Liver (tissue), 3 donors: ENCODE measurements around the gene ALG1L2.
"Not testable (repeated sequence)": the region's sequence is repeated elsewhere in the genome, so short reads cannot be mapped to it uniquely, and the experiment has no call there.

ENCODE experiments used
- ATF3 ChIP-seq: IDR thresholded peaks from 2 replicates; pipeline ENCODE4 v1.6.1; 2016; ENCODE audit warnings: antibody characterized with exemption
- EGR1 ChIP-seq, 2 donors: IDR thresholded peaks; 2 replicates each; pipeline ENCODE4 v1.6.1; 2016 to 2018; ENCODE audit warnings: antibody characterized with exemption in 2 of 2, low read depth in 2 of 2
- FOXA1 ChIP-seq: IDR thresholded peaks from 2 replicates; pipeline ENCODE4 v1.6.1; 2016; ENCODE audit warnings: antibody characterized with exemption
- GABPA ChIP-seq, 2 donors: IDR thresholded peaks in 1 of 2; conservative IDR thresholded peaks in 1 of 2; 2 replicates each; pipeline ENCODE4 v1.6.1; 2016; ENCODE audit warnings: antibody characterized with exemption in 2 of 2, mild to moderate bottlenecking in 1 of 2, moderate library complexity in 1 of 2
- JUND ChIP-seq, 2 donors: IDR thresholded peaks; 2 replicates each; pipeline ENCODE4 v1.6.1; 2016; ENCODE audit warnings: antibody characterized with exemption in 2 of 2
- RXRA ChIP-seq, 2 donors: IDR thresholded peaks; 2 replicates each; pipeline ENCODE4 v1.6.1; 2017 to 2018; ENCODE audit warnings: antibody characterized with exemption in 2 of 2, mild to moderate bottlenecking in 1 of 2
- TAF1 ChIP-seq: conservative IDR thresholded peaks from 2 replicates; pipeline ENCODE4 v1.6.1; 2016; ENCODE audit warnings: antibody characterized with exemption, mild to moderate bottlenecking
- TF ChIP-seq, protein P1 (sequence below): IDR thresholded peaks from 2 replicates; pipeline ENCODE4 v1.6.1; 2016; ENCODE audit warnings: antibody characterized with exemption, mild to moderate bottlenecking
- TF ChIP-seq, protein P2 (sequence below): fragments of 150-350 bp; IDR thresholded peaks from 2 replicates; pipeline ENCODE4 v1.5.1; 2017; ENCODE audit warnings: improper control_type of control experiment, low read depth, low read length; ENCODE audit not compliant: missing input control
- TF ChIP-seq, protein P3 (sequence below): IDR thresholded peaks from 2 replicates; pipeline ENCODE4 v1.6.1; 2016; ENCODE audit warnings: antibody characterized with exemption
- donor health status: healthy.
- donor health status: healthy.

DNA sequence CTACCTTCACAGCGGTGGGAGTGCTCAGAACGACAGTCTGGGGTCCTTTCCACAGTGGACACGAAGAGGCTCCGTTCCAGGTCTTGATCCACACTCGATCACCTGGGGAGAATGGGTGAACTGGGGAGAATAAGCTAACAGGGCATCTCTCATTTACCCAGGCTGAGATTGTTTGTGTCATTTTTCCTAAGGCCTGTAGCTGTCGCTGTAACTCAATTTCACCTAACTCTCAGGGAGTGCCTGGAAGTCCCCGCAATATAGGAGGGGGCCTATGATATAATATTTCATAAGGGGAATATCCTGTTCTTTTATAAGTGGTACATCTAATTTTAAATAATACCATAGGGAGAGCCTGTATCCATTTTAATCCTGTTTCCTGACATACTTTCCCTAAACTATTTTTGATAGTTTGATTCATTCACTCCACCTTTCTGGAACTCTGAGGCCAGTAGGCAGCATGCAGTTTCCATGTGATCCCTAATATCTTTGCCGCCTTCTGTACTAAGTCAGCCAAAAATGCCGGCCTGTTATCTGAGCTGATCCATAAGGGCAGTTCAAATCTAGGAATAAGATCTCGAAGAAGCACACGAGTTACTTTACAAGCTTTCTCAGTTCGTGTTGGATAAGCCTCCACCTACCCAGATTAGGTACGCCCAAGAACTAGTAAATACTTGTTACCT, 62.2 kb downstream of the ALG1L2 start:
- TF ChIP-seq, protein P1, sequence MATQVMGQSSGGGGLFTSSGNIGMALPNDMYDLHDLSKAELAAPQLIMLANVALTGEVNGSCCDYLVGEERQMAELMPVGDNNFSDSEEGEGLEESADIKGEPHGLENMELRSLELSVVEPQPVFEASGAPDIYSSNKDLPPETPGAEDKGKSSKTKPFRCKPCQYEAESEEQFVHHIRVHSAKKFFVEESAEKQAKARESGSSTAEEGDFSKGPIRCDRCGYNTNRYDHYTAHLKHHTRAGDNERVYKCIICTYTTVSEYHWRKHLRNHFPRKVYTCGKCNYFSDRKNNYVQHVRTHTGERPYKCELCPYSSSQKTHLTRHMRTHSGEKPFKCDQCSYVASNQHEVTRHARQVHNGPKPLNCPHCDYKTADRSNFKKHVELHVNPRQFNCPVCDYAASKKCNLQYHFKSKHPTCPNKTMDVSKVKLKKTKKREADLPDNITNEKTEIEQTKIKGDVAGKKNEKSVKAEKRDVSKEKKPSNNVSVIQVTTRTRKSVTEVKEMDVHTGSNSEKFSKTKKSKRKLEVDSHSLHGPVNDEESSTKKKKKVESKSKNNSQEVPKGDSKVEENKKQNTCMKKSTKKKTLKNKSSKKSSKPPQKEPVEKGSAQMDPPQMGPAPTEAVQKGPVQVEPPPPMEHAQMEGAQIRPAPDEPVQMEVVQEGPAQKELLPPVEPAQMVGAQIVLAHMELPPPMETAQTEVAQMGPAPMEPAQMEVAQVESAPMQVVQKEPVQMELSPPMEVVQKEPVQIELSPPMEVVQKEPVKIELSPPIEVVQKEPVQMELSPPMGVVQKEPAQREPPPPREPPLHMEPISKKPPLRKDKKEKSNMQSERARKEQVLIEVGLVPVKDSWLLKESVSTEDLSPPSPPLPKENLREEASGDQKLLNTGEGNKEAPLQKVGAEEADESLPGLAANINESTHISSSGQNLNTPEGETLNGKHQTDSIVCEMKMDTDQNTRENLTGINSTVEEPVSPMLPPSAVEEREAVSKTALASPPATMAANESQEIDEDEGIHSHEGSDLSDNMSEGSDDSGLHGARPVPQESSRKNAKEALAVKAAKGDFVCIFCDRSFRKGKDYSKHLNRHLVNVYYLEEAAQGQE: not testable (repeated sequence)
- TF ChIP-seq, protein P2, sequence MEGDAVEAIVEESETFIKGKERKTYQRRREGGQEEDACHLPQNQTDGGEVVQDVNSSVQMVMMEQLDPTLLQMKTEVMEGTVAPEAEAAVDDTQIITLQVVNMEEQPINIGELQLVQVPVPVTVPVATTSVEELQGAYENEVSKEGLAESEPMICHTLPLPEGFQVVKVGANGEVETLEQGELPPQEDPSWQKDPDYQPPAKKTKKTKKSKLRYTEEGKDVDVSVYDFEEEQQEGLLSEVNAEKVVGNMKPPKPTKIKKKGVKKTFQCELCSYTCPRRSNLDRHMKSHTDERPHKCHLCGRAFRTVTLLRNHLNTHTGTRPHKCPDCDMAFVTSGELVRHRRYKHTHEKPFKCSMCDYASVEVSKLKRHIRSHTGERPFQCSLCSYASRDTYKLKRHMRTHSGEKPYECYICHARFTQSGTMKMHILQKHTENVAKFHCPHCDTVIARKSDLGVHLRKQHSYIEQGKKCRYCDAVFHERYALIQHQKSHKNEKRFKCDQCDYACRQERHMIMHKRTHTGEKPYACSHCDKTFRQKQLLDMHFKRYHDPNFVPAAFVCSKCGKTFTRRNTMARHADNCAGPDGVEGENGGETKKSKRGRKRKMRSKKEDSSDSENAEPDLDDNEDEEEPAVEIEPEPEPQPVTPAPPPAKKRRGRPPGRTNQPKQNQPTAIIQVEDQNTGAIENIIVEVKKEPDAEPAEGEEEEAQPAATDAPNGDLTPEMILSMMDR: not testable (repeated sequence)
- not testable (repeated sequence) for TF ChIP-seq GABPA (IDR thresholded peaks at IDR 0.05 in 1 of 2, conservative IDR thresholded peaks at IDR 0.05 in 1 of 2); ATF3; JUND (IDR thresholded peaks at IDR 0.05); TAF1; FOXA1; RXRA (IDR thresholded peaks at IDR 0.05); EGR1 (IDR thresholded peaks at IDR 0.05; ENCODE audit: low read depth in 2 of 2)
- TF ChIP-seq, protein P3, sequence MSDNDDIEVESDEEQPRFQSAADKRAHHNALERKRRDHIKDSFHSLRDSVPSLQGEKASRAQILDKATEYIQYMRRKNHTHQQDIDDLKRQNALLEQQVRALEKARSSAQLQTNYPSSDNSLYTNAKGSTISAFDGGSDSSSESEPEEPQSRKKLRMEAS: not testable (repeated sequence)
